ENCODE results near the gene TOPAZ1.

TOPAZ1 gene

DNA sequence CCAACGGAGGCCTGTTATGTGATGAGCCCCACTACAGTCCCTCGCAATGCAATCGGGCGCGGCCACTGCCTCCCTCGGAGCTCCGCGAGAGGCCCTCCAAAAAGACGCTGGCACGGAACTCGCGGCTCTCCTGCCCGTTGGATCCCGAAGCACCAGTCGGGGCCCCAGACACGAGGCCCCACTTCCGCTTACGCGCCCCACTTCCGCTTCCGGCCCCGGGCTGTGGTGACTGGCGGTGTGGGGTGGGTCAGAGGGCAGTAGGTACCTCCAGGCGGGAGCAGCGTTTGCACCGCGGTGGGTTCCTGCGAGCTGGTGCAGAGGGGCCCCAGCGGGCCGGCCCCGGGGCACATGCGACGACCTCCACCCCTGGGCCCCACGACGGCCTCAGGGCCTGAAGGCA is at the start of gene TOPAZ1:
Gene TOPAZ1, plus strand, starts transcription at position 181 of the 400 bp plus-strand sequence. Its CDS starts 168 bp downstream, at position 349.
- DNase-seq: no peak

DNA sequence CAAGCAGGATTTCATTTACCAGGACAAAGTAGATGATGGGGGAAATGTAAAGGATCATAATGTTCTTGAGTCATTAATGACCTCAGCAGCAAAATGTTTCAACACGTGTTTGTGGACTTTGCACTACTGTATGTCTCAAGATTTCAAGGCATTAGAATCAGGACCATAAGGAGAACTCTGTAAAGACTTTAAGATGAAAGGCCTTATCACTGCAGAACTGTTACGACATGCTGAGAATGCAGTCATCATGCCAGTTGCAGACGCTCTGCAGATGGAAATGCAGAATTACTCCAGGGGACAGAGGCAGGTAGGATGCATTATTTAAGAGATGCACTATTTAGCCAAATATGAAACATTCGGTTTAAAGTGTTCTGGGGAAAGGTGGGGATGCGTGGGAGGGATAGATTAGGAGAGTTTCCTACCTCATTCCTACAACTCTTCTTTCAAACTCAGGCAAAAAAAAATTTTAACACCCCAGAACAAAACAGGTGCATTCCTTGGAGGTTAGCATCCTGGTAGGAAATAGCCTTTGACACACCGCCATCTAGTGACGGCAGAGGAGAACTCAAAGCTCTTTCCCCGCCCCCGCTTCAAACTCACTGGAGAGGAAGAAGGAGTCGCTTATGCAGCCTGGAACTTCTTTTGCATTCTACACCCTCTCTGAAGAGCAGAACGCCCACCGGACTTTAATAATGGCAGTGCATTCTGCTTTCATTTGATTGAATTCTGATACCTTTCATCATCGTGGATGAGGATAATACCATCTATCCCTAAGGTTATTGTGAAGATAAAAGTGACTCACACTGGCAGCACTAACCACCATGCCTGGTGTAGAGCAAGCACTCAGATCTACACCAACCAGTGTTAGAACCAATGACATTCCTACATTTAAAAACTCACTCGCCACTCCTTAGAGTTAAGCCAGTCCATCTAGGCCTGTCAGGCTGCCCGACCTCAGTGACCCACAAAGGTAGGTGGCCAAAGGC is 43.1 kb upstream of the TOPAZ1 start:
- DNase-seq: peak; percentile 49

DNA sequence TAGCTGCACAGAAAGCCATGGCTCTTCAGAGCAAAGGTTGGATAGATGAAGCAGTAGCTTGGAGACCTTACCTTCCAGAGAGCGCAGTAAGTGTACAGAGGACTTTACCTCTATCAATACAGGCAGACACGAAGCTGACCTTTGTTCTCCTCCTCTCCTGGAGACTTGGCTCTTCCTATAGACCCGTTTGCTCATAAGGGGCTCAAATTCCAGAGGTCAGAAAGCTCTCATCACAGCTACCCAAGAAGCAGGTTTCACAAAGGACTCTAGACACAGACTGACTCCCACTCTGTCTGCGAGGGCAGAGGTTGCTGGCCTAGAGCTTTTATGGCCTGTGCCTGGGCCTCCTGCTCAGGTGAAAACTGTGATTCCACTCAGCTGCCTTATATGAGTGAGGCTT is 35.4 kb upstream of the TOPAZ1 start:
- no peak for DNase-seq

DNA sequence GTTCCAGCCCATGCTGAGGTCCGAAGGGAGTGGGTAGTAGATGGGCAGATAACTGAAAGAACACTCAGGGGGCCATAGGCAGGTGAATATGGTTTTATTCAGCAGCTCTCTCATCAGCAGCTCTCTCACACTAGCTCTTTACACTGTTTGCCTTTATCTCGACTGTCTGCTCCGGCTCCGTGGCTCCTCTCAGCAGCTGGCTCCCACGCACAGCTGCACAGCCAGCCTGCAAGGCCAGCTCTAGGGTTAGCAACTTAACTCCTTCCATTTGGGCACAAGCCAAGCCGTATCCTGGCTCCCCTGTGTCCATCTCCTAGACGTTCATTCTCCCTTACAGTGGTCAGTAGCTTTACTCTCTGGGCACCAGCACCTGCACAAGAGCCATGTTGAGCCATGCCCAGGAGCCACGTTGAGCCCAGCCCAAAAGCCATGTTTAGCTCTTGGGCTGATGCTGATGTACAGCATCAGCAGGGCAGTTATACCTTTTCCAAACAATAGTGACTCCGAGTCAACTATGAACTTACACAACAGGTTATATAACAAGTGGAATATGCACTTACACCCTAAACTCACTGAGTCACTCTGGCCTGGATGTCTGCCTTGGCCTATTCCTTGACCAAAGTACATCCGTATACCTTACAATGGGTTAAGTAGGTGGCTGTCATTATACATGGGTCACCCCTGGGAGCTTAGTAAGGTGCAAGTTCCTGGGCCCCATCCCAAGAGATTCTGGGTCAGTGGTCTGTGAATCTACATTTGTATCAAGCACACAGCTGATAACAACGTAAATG is 34.6 kb upstream of the TOPAZ1 start:
- DNase-seq: no peak

DNA sequence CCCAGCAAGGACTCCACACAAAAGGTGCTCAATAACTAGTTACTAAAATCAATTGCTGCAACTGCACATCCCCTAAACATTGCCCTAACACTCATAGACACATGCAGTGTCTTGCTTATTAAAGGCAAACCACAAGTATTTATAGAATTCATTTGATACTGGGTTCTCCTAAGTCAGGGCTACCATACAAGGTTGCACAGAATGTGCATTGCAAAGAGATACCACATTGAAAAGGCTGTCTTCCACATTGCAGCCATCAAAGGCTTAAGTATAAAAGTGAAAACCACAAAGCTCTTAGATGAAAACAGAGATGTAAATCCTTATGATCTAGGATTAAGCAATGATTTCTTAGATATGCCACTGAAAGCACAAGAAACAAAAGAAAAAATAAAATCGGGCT is 33.6 kb upstream of the TOPAZ1 start:
- DNase-seq: no peak

DNA sequence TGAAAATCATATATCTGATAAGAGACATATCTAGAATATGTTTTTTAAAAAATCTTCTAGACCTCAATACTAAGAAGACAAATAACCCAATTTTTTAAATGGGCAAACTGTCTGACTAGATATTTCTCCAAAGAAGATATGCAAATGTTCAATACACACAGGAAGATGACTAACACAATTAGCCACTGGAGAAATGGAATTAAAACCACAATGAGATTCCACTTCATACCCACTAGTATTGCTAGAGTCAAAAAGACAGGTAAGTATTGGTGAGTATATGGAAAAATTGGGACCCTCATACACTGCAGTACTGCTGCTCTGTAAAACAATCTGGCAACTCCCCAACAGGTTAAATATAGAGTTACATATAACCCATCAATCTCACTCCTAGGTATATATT is 33.1 kb upstream of the TOPAZ1 start:
- no peak for DNase-seq

DNA sequence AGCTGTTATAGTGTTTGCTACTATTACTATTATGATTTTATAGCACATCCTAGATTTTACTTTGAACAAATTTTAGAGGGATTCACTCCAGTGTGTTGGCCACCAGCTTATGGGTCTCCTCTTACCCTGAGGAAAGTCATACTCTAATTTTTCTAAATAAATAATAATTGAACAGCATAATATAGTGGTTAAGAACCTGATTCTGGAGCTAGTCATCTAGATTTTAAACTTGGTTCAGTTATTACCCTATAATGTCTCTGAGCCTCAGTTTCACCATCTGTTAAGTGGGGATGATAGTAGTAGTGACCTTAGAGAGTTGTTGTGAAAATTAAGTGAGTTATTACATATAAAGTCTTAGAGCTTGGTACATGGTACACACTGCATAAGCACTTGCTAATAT is 30.7 kb upstream of the TOPAZ1 start:
- DNase-seq: no peak

DNA sequence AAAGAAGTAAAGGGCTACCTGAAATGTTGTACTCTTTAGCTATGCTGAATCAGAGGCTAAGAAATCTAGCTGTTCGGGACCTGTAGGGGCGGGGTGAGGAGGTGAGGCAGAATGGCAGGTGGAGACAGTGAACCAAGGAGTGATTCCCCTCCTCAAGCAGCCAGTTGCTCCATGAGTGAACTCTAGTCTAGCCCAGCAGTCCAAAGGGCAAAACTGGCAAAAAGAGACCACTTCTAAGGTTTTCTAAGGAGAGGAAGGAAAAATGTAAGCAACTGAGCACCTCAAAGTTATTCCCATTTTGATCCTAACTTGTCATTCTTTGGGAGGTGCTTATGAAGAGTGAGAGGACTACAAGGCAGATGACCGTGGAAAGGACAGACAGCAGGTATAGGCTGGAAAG is 19.3 kb upstream of the TOPAZ1 start:
- DNase-seq: no peak

DNA sequence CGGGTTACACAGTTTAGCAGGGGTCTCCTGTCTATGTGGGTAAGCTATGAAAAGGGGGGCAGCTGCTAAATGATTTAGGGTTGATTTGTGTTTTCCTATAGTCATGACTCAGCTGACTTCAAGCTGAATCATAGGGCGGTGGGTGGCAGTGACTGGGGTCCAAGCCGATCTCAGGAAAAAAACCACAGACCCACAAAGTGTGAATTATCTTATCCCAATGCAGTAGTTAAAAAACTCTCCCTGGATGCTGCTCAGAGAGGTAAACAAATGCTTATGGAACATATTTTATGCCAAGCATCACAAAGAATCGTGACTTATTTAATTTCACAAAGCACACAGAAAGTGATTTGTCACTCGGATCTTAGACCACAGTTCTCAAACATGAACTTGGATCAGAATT is 18.4 kb upstream of the TOPAZ1 start:
- no peak for DNase-seq

DNA sequence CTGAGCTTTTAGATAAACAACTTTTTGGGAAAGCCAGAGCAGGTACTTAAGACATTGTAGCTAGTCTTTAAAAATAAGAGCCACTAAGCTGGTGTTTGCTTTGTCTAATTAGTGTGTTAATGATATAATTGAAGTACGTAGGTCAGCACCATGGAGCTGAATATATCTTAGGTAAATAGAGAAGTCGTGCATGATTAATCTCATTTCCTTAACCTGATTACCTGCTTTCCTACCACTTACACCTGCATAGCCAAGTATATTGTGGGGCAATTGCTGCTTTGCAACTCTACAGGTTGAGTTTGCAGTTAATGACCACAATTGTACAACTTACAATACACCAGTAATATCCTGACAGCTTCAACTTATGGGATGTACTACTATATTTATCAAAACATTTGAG is 17.6 kb upstream of the TOPAZ1 start:
- DNase-seq: no peak

DNA sequence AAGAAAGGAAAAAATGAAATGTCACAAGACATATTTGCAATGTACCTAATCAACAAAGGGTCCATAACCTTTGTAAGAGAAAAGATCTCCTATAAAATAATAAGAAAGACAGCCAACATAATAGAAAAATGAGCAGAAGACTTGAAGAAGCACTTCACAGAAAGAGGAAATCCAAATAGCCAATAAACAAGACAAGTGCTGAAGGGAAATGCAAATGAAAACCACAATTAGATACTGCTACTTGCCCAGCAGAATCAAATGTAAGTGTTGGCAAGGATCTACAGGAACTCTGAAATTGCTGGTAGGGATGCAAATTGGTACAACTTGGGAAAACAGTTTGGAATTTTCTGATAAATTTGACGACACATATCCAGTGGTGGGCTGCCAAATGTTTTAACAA is 15.1 kb upstream of the TOPAZ1 start:
- DNase-seq: no peak

DNA sequence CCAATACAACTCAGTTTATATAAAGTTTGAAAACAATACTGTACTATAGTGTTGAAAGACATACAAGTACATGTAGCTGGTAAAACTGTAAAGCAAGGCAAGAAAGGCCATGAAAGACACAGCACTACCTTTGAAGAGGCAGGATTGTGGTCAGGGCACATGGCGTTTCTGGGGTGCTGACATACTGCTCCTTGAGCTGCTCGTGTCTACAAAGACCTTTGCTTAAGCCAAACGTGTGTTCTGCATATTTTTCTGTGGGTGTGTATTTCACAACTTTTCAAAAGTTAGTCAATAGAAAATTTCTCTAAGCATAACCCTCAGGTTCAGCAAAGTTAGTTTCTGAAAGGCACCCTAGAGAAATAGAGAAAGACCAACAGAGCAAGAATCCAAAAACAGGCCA is 14.1 kb upstream of the TOPAZ1 start:
- no peak for DNase-seq

DNA sequence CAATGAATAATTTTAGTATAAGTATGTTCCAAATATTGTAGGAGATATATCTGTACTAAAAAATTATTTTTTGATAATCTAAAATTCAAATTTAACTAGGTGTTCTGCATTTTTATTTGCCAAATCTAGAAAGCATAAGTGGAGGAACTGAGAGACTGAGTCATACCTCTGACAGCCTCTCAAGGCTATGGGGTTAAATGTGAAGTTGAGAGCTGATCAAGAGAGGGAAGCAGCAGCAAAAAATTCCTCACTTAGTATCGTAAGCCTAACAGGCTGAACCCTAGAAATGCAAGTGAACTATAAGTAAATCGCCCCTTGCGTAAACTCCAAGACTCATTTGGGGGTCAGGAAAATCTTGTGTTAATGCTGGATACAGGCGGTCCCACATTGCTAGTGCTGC is 12.8 kb upstream of the TOPAZ1 start:
- no peak for DNase-seq

DNA sequence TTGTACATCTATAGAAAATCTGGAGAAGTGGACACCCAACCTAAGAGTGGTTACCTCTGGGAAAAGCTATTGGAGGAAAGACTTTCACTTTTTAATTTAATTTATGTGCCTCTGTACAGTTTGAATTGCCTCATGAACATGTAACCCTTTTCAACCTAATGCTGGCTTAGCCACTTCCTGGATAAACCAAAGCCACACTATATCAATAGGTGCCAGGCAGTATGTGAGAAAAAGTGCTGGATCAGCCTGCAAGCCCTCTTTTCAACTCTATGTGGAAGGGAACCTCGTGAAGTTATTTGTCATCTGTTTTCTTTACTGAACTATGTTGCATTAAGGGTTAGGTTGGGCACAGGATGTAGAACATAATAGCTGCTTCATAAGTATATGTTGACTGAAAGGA is 9.3 kb upstream of the TOPAZ1 start:
- DNase-seq: no peak

DNA sequence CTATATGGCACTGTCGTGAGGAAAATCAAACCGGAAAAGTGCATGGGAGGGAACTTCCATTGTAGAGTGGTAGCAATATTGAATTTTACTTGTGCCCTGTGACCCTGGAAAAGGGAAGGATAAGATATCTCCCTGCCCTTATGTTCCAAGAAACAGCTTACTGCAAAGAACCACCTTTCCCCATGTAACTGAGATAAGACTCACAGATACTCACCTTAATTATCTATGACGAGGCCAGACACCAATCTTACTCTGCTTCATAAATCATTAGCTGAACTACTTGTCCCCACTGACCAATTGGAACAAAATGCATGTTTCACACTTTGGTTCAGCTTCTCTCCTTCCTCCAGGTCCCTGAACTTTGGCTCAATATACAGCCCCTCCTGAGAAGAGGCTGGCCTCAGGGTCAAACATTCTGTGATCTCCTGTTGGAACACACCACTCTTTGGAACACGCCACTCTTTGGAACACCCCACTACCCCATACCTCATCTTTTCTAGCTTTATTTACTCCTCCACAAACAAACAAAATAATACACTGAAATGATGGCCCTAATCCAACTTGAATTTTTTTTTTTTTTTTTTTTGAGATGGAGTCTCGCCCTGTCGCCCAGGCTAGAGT is 6.9 kb upstream of the TOPAZ1 start:
- no peak for DNase-seq

DNA sequence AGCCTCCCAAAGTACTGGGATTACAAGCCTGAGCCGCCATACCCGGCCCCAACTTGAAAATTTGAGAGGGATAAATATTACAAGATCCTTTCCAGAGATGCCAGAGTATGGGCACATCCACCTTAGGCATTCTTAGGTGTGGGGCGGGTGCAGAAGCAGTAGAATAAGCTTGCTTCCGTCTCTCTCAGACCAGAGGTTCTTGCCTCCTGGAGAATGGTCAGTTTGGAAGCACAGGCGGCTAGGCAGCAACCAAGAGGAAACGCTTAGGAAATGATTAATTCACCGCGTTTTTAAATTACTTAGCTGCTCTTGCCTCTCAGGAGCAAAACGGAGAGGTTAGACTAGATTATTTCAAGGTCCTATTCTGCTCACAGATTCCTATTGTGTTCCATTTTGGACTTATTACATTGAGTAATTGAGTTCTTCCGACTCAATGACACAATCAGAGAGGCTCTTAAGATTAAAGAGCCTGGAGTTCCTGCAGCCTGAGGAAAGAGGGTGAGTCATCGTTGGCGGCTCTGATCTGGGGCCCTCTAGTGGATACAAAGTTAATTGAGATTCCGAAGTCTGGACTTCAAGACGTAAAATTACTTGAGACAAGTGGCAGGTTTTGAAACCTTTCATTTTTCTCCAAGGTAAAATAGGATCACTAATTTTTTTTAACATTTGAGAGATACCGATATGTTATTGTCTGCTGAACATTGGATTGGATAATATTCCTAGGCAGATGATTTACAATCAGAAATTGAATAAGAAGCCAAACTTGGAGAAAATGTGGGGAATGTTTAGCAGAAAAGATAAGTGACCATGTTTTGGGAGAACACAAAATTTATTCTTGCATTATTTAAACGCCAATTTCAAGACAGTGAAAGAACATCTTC is 5.8 kb upstream of the TOPAZ1 start:
- peak; percentile 83 for DNase-seq

DNA sequence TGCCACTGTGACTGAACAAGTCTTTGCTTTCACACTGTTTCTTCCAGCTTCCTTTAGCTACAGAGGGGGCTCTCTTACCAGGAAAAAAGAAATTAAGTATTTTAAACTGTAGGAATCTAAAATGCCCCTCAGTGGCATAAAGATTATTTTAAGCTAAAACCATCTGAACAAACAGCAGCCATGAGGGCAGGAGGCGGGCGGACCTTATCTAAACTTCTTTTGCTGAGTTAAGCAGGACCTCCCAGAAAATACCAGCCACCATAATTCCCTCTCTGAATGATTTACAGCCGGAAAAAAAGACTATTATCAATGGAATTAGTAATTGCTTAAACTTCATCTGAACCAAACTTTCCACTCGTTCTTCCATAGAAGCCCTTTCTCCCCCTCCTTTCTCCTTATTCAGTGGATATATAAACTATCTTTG is 5.2 kb upstream of the TOPAZ1 start:
- DNase-seq: no peak

DNA sequence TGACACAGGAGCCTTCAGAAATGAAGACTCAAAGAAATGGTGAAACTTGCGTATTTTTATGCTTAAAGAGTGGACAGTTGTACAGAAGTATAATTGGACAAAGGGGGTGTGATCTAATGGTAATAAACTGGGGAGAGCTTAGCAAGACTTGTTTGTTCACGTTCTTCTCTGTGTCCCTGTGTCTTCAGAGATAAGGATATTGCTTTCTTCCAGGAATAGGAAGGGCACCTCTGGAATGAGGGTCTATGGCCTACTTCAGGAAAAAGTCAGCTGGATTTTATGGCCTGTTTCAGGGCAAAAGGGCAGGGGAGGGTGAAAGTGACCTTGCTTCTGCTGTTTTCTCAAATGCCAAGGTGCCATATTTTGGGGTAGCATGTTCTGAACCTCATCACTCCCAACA is 4.5 kb upstream of the TOPAZ1 start:
- no peak for DNase-seq

DNA sequence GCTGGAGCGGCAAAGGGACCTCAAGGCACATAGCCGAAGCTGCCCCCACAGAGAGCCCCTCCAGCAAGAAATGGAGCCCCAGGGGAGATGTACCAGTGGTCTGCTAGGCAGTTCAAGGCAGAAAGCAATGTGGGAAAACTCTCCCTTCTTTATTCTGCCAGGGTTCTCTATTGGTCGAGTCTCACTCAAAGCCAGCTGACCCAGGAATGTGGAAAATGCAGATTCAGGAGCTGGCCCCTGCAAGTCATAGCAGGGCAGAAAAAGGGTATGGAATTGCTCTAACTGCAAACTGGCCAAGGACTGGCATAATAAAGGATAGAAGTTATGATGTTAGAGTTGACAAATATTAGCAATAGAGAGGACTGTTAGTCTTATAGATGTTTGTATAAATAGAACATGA is 4.0 kb upstream of the TOPAZ1 start:
- DNase-seq: no peak

DNA sequence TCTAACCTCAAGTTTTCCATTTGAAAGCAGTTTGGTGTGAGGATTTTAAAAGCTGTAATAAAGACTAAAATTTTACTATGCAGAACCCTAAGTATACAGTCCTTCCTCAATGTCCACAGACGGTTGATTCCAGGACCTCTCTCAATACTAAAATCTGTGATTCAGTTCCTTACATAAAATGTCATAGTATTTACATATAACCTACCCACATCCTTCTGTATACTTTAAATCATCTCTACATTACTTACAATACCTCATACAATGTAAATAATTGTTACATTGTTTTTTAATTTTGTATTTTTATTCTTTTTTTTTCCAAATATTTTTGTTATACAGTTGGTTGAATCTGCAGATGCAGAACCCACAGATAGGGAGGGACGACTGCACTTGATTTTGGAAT is 2.8 kb upstream of the TOPAZ1 start:
- no peak for DNase-seq

DNA sequence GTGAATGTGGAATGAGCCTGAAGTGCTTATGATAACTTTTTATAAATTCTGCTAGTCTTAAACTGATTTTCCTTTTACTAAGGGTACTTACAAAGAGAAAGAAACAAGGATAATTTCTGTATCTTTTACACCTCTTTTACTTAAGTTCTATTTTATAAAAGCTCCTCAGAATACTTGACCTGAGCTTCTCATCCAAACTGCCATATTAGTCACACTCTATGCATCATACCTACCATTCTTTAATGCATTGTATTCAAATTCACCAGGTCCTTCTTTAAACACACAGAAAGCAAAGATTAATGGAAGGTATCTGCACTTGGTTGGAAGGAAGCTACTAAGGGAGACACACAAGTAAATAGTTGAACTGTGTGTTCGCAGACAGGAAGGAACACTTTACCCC is 1.6 kb upstream of the TOPAZ1 start:
- DNase-seq: no peak

DNA sequence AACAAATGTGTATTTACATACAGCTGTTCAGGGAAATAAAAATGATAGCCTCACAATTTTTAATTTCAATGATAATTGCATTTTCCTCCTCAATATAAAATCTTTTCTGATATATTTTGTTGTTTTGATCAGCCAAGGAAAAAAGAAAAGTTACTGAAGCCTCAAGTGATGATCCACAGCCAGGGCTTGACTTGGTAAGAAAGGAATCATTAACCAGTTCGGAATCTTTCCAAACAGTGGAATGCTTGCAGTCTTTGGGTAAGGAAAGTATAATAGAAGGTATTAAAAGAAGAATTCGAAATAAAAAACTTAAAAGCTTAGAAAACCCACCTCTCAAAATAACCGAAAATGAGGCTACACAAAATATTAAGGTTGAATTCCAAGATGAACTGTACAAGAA is 1.0 kb downstream of the TOPAZ1 start:
- no peak for DNase-seq

DNA sequence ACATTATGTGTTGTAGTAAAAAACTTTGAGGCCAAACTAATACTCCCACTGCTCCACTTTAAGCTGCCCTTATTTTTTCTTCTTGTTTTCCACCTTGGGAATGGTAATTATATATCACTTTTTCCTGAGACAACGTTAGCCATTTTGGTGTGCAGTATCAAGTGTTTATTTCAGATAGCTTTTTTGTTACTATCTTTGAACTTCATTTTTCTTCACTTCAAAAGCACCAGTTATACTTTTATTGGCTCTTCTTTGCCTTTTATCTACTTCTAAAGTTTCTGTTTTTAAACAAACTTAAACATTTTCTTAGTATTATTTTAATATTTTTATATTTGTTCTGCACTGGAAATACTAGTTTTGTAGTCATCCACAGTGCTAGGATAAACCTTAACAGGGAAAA is 6.5 kb downstream of the TOPAZ1 start:
- no peak for DNase-seq

Data from HCEC 1CT (cell line).